ENCODE results near the gene EPGN. TPM values are rescaled to one million over a fixed set of nuclear protein-coding genes. Genes with fewer than 3 reads are reported as not detected.

EPGN gene, protein sequence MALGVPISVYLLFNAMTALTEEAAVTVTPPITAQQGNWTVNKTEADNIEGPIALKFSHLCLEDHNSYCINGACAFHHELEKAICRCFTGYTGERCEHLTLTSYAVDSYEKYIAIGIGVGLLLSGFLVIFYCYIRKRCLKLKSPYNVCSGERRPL
- total RNA-seq = under 1 TPM in 1 of 2 donors, not detected in 1; 0.43 TPM

DNA sequence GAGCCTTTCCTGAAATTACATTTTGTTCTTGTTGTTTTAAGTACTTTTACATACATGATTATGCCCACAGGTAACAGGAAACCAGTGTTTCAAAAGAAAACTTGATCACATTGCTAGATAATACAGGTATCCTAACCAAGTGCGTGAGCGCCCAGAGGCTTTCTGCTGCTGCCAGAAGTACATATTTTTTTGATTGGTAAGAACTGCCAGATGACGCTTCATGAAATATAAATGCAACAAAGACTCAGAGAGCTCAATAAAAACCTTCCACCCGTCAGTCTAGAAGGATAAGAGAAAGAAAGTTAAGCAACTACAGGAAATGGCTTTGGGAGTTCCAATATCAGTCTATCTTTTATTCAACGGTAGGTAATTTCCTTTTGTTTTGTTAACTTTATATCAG is at the start of gene EPGN:
EPGN (plus strand) TSS at position 256 of the 400 bp plus-strand sequence; CDS start at position 320, 64 bp downstream.
- Mint-ChIP-seq H3K27ac (peak within 1 kb of the TSS; percentile 38), H3K27me3 (ENCODE audit: low read depth) (no peaks in the 10 kb centered on the region), H3K4me1 (ENCODE audit: low read depth) (peaks cover 6% of the 10 kb centered on the region), H3K4me3 (peak within 1 kb of the TSS; percentile 2 to 62), H3K9me3 (no peaks in the 10 kb centered on the region), H3K36me3 (ENCODE audit: insufficient read depth in 2 of 2) (no peaks in the 10 kb centered on the region)
- DNase-seq (no peak), ATAC-seq (replicated peaks in 1 of 2) (peak; percentile 39 to 45)

DNA sequence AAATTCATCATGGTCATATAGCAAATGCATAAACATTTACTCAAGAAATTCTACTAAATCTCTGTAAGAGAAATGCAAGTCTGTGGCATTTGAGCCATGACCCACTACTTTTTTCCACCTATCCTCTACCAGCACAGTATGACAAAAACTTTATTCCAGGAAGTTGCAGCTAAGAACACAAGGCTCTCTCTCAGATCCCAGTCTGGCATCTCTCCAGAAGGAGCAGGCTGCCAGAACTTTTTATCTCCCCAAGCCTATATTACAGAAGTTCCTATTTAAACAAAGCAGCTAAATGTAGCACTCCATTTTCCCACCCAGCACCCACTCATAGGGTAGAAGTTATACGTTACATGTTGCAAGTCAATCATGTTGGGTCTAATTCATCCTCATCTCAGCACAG is 49.3 kb upstream of the EPGN start:
- Mint-ChIP-seq H3K9me3 (no peaks in the 10 kb centered on the region), H3K36me3 (ENCODE audit: insufficient read depth in 2 of 2) (peaks cover 0 to 3% of the 10 kb centered on the region in 2 donors)
- ATAC-seq (replicated peaks in 1 of 2) = no peak

DNA sequence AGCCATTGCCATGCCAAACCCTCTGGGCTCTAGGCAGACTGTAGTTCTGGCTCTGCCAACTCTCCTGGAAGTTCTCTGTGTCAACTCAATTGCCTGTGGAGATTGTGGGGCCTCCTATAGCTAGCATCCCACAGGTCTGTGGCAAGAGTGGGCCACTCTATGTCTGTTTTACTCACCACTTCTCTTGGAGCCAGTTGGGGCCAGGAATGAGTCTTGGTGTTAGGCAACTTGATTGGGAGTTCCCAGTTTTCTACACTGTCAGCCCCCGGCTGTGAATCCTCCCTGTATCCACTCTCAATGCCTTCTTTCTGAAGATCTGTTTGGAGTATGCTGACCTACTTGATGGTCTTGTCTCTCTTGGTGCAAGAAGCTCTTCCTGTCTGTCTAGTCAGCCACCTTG is 48.2 kb upstream of the EPGN start:
- Mint-ChIP-seq H3K36me3 (ENCODE audit: insufficient read depth in 2 of 2) (no peaks in the 10 kb centered on the region), H3K27ac (no peak overlapping the region), H3K4me3 (no peak overlapping the region), H3K4me1 (ENCODE audit: low read depth) (no peaks in the 10 kb centered on the region), H3K9me3 (no peaks in the 10 kb centered on the region), H3K27me3 (ENCODE audit: low read depth) (no peaks in the 10 kb centered on the region)
- ATAC-seq (replicated peaks in 1 of 2) (no peak), DNase-seq (no peak)

More for the DNA sequence above, 49.3 kb upstream of the EPGN start:
- Mint-ChIP-seq H3K4me3 (no peak overlapping the region), H3K27me3 (ENCODE audit: low read depth) (no peaks in the 10 kb centered on the region), H3K4me1 (ENCODE audit: low read depth) (no peaks in the 10 kb centered on the region), H3K27ac (no peak overlapping the region)
- DNase-seq = no peak

DNA sequence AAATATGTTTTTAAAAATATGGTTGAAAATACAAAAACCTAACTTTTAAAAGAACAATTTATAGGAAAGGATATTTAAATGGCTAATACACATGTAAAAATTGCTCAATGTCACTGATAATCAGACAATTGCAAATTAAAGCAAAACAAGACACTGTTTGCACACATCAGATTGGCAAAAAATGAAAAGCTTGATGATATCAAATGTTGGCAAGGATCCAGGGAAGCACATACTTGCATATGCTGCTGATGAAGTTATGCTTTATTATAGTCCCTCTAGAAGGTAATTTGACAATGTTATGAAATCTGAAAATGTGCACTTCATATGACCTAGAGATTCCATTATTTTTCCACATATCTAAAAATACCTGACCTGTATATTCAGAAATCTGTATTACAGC is 45.7 kb upstream of the EPGN start:
- Mint-ChIP-seq H3K36me3 (ENCODE audit: insufficient read depth in 2 of 2) (no peaks in the 10 kb centered on the region), H3K4me3 (no peak overlapping the region)
- ATAC-seq (replicated peaks in 1 of 2) = no peak

DNA sequence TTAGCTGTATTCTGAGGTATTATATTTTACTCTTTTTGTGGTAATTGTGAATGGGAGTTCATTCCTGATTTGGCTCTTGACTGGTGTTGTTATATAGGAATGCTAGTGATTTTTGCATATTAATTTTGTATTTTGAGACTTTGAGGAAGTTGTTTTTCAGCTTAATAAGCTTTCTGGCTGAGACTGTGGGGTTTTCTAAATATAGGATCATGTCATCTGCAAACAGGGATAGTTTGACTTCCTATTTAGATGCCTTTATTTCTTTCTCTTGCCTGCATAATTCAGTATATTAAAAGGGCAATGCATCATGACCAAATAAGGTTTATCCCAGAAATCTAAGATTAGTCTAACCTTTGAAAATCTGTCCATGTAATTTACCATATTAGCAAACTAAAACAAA is 44.7 kb upstream of the EPGN start:
- no peak overlapping the region for H3K4me3 Mint-ChIP-seq
- ATAC-seq (replicated peaks in 1 of 2) (no peak), DNase-seq (no peak)
- H3K27me3 Mint-ChIP-seq (ENCODE audit: low read depth) = no peaks in the 10 kb centered on the region
- no peaks in the 10 kb centered on the region for H3K36me3 Mint-ChIP-seq (ENCODE audit: insufficient read depth in 2 of 2)
- peaks cover 12% of the 10 kb centered on the region for H3K4me1 Mint-ChIP-seq (ENCODE audit: low read depth)
- no peak overlapping the region for H3K27ac Mint-ChIP-seq
- H3K9me3 Mint-ChIP-seq = no peaks in the 10 kb centered on the region

More for the DNA sequence above, 45.7 kb upstream of the EPGN start:
- H3K27me3 Mint-ChIP-seq (ENCODE audit: low read depth) = no peaks in the 10 kb centered on the region
- DNase-seq = no peak
- no peaks in the 10 kb centered on the region for H3K9me3 Mint-ChIP-seq
- no peak overlapping the region for H3K27ac Mint-ChIP-seq
- H3K4me1 Mint-ChIP-seq (ENCODE audit: low read depth) = peaks cover 1% of the 10 kb centered on the region

DNA sequence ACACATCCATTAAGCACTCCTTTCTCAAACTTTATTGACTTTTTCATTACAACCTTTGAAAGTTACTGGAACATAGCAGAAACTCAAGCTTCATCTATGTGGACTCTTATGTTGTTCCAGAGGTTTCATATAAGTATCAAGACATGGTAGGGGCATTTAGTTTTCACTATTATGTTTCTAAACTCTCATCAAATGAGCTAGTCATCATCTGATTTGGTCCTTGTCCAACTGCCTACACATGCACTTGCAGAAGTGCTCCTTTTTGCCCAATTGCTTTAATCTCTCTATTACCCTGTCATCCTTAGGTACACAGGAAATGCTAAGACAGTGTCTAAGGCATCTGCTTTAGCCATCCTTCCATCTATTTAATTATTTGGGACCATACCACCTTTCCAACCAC is 42.2 kb upstream of the EPGN start:
- Mint-ChIP-seq H3K9me3 (no peaks in the 10 kb centered on the region), H3K27me3 (ENCODE audit: low read depth) (no peaks in the 10 kb centered on the region), H3K4me1 (ENCODE audit: low read depth) (peaks cover 12% of the 10 kb centered on the region), H3K4me3 (no peak overlapping the region), H3K27ac (no peak overlapping the region), H3K36me3 (ENCODE audit: insufficient read depth in 2 of 2) (no peaks in the 10 kb centered on the region)
- DNase-seq = no peak
- ATAC-seq (replicated peaks in 1 of 2) = no peak

DNA sequence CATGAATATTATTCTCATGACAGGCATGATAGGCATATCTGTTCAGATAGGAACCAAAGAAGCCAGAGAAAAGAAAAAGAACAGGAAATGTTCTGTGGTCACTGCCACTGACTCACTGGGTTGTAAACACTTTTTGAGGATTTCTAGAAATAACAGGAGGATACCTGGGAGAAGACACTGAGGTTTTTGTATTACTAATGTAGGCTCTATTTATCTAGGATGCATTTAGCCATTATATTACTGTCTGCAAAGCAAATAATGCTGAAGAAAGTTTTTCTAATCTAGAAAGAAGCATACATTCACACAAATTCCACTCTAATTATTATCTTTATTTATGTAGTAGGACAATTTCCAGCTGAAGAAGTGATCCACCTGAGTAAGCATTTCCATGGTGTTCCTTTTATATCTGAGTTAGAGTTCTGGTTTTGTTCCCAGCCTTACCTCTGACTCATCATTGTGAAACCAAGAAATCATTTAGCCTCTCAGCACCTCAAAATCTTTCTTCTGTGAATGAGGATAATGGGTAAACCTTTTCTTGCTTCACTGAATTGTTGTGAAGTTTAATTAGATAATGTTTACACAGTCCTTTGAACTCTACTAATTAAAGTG is 40.2 kb upstream of the EPGN start:
- no peak for ATAC-seq (replicated peaks in 1 of 2)
- no peak overlapping the region for H3K4me3 Mint-ChIP-seq
- no peaks in the 10 kb centered on the region for H3K27me3 Mint-ChIP-seq (ENCODE audit: low read depth)
- H3K36me3 Mint-ChIP-seq (ENCODE audit: insufficient read depth in 2 of 2) = peaks cover 0 to 1% of the 10 kb centered on the region in 2 donors
- H3K4me1 Mint-ChIP-seq (ENCODE audit: low read depth) = peaks cover 12% of the 10 kb centered on the region
- H3K9me3 Mint-ChIP-seq = peaks cover 0 to 2% of the 10 kb centered on the region in 2 donors
- no peak overlapping the region for H3K27ac Mint-ChIP-seq
- DNase-seq = no peak

DNA sequence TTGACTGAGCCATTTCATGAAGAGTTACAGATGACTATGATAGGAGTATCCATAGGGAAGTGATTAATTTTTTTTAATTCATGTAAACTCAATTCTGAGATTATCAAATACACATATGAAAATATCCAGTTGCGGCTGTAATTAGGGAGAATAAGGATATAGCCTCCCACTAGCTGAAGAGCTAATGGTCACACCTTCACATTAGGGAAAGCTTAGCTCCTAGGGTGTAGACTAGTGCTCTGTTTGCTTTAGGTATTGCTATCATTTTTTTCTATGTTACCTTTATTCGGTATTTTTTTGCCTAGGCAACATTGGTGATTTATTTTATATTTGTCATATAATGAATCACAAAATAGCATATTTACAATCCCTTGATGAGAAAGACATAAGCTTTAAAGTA is 39.6 kb upstream of the EPGN start:
- peaks cover 0 to 2% of the 10 kb centered on the region in 2 donors for H3K9me3 Mint-ChIP-seq
- peaks cover 0 to 1% of the 10 kb centered on the region in 2 donors for H3K36me3 Mint-ChIP-seq (ENCODE audit: insufficient read depth in 2 of 2)
- no peak for DNase-seq
- H3K4me1 Mint-ChIP-seq (ENCODE audit: low read depth) = peaks cover 12% of the 10 kb centered on the region
- no peak for ATAC-seq (replicated peaks in 1 of 2)
- no peak overlapping the region for H3K27ac Mint-ChIP-seq
- no peak overlapping the region for H3K4me3 Mint-ChIP-seq
- H3K27me3 Mint-ChIP-seq (ENCODE audit: low read depth) = no peaks in the 10 kb centered on the region

DNA sequence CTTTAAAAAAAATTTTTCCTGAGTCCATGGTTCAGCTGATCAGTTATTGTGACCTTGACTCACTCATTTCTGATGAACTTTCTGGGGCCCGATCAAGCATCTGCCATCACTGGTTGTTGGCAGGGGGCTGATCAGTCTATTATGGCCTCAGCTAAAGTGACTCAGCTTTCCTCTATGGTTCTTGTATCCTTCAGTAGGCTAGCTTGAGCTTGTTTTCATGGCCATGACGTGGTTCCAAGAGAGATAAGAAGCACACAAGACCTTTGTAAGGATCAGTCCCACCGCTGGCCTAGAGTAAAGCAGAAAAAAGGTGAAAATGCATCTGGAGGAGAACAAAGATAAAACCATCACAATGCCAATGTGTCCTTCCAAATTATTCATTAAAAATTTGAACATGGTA is 29.8 kb upstream of the EPGN start:
- DNase-seq (no peak), ATAC-seq (replicated peaks in 1 of 2) (no peak)
- no peaks in the 10 kb centered on the region for H3K9me3 Mint-ChIP-seq
- no peaks in the 10 kb centered on the region for H3K27me3 Mint-ChIP-seq (ENCODE audit: low read depth)
- no peak overlapping the region for H3K27ac Mint-ChIP-seq
- no peaks in the 10 kb centered on the region for H3K36me3 Mint-ChIP-seq (ENCODE audit: insufficient read depth in 2 of 2)
- no peak overlapping the region for H3K4me3 Mint-ChIP-seq
- H3K4me1 Mint-ChIP-seq (ENCODE audit: low read depth) = no peaks in the 10 kb centered on the region

DNA sequence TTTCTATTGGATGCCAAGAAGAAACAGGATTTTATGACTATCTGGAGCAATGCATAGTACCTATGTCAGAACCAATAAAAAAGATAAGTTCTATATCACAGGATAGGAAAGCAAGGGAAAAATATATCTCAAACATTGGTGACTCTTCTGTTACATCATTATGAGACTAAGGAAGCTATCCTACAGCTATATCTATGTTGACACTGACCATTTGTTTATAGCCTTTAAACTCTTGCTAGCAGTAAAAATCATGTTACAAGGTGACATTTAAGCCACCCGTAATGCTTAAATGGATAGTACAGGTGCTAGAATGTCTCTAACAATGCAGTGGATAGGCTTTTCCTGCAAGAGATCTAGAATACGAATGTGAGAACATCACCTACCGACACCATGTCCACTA is 28.6 kb upstream of the EPGN start:
- H3K27ac Mint-ChIP-seq = no peak overlapping the region
- H3K36me3 Mint-ChIP-seq (ENCODE audit: insufficient read depth in 2 of 2) = peaks cover 0 to 2% of the 10 kb centered on the region in 2 donors
- no peaks in the 10 kb centered on the region for H3K27me3 Mint-ChIP-seq (ENCODE audit: low read depth)
- H3K9me3 Mint-ChIP-seq = no peaks in the 10 kb centered on the region
- ATAC-seq (replicated peaks in 1 of 2) = no peak
- no peak for DNase-seq
- no peaks in the 10 kb centered on the region for H3K4me1 Mint-ChIP-seq (ENCODE audit: low read depth)
- no peak overlapping the region for H3K4me3 Mint-ChIP-seq

DNA sequence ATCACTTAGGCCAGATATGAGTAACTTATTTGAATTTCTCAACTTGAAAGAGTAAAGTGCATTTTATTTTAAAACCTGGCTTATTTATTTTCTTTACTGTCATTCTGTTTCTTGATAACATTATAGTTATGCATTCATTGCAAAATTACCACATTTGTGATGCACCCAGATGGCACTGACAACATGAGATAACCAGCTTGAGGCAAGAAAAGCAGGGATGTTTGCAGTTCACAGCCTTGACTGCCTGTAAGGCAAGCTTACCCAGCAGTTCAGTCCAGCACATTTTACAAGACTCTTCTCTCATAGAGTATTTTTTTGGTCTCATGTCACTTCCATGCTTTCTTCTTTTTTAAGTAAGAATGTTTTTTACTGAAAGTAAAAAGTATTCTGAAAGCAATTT is 25.3 kb upstream of the EPGN start:
- Mint-ChIP-seq H3K9me3 (no peaks in the 10 kb centered on the region), H3K27me3 (ENCODE audit: low read depth) (no peaks in the 10 kb centered on the region), H3K36me3 (ENCODE audit: insufficient read depth in 2 of 2) (peaks cover 0 to 2% of the 10 kb centered on the region in 2 donors), H3K4me3 (no peak overlapping the region), H3K27ac (no peak overlapping the region), H3K4me1 (ENCODE audit: low read depth) (no peaks in the 10 kb centered on the region)
- DNase-seq (no peak), ATAC-seq (replicated peaks in 1 of 2) (no peak)

DNA sequence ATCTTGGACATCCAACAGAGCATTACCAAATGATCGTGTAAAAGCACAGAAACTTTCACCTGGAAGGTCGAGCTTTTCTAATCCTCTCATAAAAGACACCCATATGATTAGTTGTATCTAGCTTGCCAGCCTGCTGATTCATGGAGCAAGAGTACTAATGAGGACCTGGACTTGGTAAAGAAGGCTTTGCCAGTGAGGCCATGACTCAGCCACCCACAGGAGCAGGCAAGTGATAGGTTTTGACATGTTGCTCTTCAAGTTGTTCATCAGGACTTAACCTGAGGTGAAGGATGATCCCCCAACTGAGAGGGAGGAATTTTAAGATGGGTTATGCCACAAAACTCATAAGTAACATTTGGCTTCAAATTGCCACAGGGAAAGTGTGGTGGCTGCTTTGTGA is 24.7 kb upstream of the EPGN start:
- Mint-ChIP-seq H3K27me3 (ENCODE audit: low read depth) (no peaks in the 10 kb centered on the region), H3K36me3 (ENCODE audit: insufficient read depth in 2 of 2) (peaks cover 0 to 2% of the 10 kb centered on the region in 2 donors)

DNA sequence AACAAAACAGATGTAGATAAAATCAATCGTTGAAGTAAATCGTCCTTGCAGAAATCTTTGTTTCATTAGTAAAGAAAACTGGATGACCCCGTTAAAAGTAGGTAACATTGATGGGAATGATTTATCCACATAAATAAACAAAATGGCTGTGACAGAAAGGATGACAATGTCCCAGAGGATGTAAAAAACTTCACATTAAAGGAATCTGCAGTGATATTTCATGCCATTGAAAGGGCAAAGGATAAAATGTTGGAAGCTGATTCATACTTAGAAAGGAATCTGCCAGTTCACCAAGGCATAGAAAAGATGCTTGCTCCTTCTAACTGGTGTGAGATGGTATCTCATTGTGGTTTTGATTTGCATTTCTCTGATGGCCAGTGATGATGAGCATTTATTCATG is 24.2 kb upstream of the EPGN start:
- Mint-ChIP-seq H3K4me1 (ENCODE audit: low read depth) (no peaks in the 10 kb centered on the region), H3K9me3 (peaks cover 0 to 1% of the 10 kb centered on the region in 2 donors), H3K4me3 (no peak overlapping the region), H3K36me3 (ENCODE audit: insufficient read depth in 2 of 2) (peaks cover 0 to 2% of the 10 kb centered on the region in 2 donors), H3K27ac (no peak overlapping the region), H3K27me3 (ENCODE audit: low read depth) (no peaks in the 10 kb centered on the region)
- ATAC-seq (replicated peaks in 1 of 2) (no peak), DNase-seq (no peak)

More for the DNA sequence above, 24.7 kb upstream of the EPGN start:
- DNase-seq (no peak), ATAC-seq (replicated peaks in 1 of 2) (no peak)
- H3K4me1 Mint-ChIP-seq (ENCODE audit: low read depth) = no peaks in the 10 kb centered on the region
- no peak overlapping the region for H3K4me3 Mint-ChIP-seq
- H3K9me3 Mint-ChIP-seq = no peaks in the 10 kb centered on the region
- H3K27ac Mint-ChIP-seq = no peak overlapping the region

DNA sequence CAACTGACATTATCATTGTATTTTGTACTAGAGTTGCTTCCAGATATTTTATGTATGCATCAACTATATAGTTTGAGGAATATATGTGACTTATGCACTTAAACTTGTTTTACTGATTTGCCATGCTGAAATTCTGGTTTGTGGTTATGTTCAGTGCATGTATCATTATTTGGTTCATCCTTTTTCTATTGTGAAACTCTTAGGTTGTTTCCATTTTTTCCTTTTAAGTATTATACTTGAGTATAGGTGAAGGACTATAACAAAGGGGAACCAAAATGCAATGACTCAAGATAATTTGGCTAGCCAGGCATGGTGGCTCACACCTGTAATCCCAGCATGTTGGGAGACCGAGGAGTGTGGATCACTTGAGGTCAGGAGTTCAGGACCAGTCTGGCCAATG is 21.1 kb upstream of the EPGN start:
- DNase-seq (no peak), ATAC-seq (replicated peaks in 1 of 2) (no peak)
- H3K27ac Mint-ChIP-seq = no peak overlapping the region
- H3K4me1 Mint-ChIP-seq (ENCODE audit: low read depth) = no peaks in the 10 kb centered on the region
- peaks cover 0 to 2% of the 10 kb centered on the region in 2 donors for H3K36me3 Mint-ChIP-seq (ENCODE audit: insufficient read depth in 2 of 2)
- no peak overlapping the region for H3K4me3 Mint-ChIP-seq
- peaks cover 0 to 2% of the 10 kb centered on the region in 2 donors for H3K9me3 Mint-ChIP-seq
- no peaks in the 10 kb centered on the region for H3K27me3 Mint-ChIP-seq (ENCODE audit: low read depth)

All from activated T-cell treated with anti-CD3 and anti-CD28 coated beads, Interleukin-2, amount 50 U/mL, for 72 hours (primary cell).